Measurements from ENCODE around the gene SLX4.

- TF ChIP-seq POLR2A (IDR thresholded peaks at IDR 0.05; ENCODE audit: low read depth, low read length) (no peak), TAF1 (IDR thresholded peaks at IDR 0.05; ENCODE audit: low read depth, low read length) (no peak), SPI1 (IDR thresholded peaks at IDR 0.05; ENCODE audit: low read depth, low read length) (no peak), POLR2AphosphoS5 (IDR thresholded peaks at IDR 0.05; ENCODE audit: low read depth, low read length) (no peak), PAX5 (IDR thresholded peaks at IDR 0.05; ENCODE audit: insufficient read depth, low read length, severe bottlenecking) (no peak), POU2F2 (IDR thresholded peaks at IDR 0.05; ENCODE audit: low read depth, low read length) (no peak)
These were observed 28.8 kb upstream of the SLX4 start for GRCh38 chr16:3640207-3640606.
